Neural cell (in vitro differentiated cells): Measurements from ENCODE around the gene CCDC185. TPM values are rescaled to one million over a fixed set of nuclear protein-coding genes. Genes with fewer than 3 reads are reported as not detected.

Source experiments
- H2AFZ ChIP-seq: fragments of 200-600, 300-800 bp; sonication (generic), shearing (Covaris generic); 2 replicates; pipeline ENCODE4 v1.6.0; 2014; ENCODE audit warnings: low read depth, mild to moderate bottlenecking, antibody characterized with exemption, low read length, moderate library complexity
- H3F3A ChIP-seq: fragments of 200-600 bp; shearing (Covaris generic); 2 replicates; pipeline ENCODE4 v1.6.1; 2016; ENCODE audit warnings: mild to moderate bottlenecking, moderate library complexity, mixed read lengths, antibody characterized with exemption, low read length; ENCODE audit not compliant: insufficient read depth, poor library complexity, severe bottlenecking
- H3K27ac ChIP-seq: fragments of 200-600, 300-800 bp; sonication (generic), shearing (Covaris generic); 2 replicates; pipeline ENCODE4 v1.5.1; 2014; ENCODE audit warnings: mild to moderate bottlenecking, low read length, moderate library complexity
- H3K27me3 ChIP-seq: fragments of 300-800, 200-600 bp; sonication (generic), shearing (Covaris generic); 2 replicates; pipeline ENCODE4 v1.6.0; 2014; ENCODE audit warnings: mild to moderate bottlenecking, low read depth, low read length, moderate library complexity; ENCODE audit not compliant: insufficient read depth
- H3K36me3 ChIP-seq: fragments of 300-800, 200-600 bp; sonication (generic), shearing (Covaris generic); 2 replicates; pipeline ENCODE4 v1.5.1; 2014; ENCODE audit warnings: mild to moderate bottlenecking, antibody characterized with exemption, low read length, moderate library complexity; ENCODE audit not compliant: insufficient read depth
- H3K4me2 ChIP-seq: fragments of 300-800, 200-600 bp; sonication (generic), shearing (Covaris generic); 2 replicates; pipeline ENCODE4 v1.6.0; 2014; ENCODE audit warnings: mild to moderate bottlenecking, low read length
- H3K4me3 ChIP-seq: fragments of 300-800, 200-600 bp; sonication (generic), shearing (Covaris generic); 2 replicates; pipeline ENCODE4 v1.5.1; 2014; ENCODE audit warnings: mild to moderate bottlenecking, low read length, moderate library complexity
- H3K79me2 ChIP-seq: fragments of 200-600 bp; shearing (Covaris generic); replicated peaks from 2 replicates; pipeline ENCODE4 v1.6.0; 2014; ENCODE audit warnings: mild to moderate bottlenecking, low read length, moderate library complexity; ENCODE audit not compliant: insufficient read depth
- H3K9ac ChIP-seq: fragments of 300-800, 200-600 bp; sonication (generic), shearing (Covaris generic); 2 replicates; pipeline ENCODE4 v1.6.1; 2016; ENCODE audit warnings: mild to moderate bottlenecking, low read length, mixed read lengths
- H3K9me2 ChIP-seq: fragments of 200-600 bp; shearing (Covaris generic); 2 replicates; pipeline ENCODE4 v1.6.1; 2016; ENCODE audit warnings: mild to moderate bottlenecking, low read length, mixed read lengths; ENCODE audit not compliant: insufficient read depth
- H3K9me3 ChIP-seq: fragments of 200-600, 300-800 bp; sonication (generic), shearing (Covaris generic); 2 replicates; pipeline ENCODE4 v1.6.1; 2016; ENCODE audit warnings: mild to moderate bottlenecking, mixed run types, low read length, moderate library complexity, mixed read lengths
- H4K20me1 ChIP-seq: fragments of 200-600 bp; shearing (Covaris generic); 2 replicates; pipeline ENCODE4 v1.6.1; 2016; ENCODE audit warnings: mild to moderate bottlenecking, mixed run types; ENCODE audit not compliant: insufficient read depth
- EP300 ChIP-seq: fragments of 450-650 bp; conservative IDR thresholded peaks from 2 replicates; pipeline ENCODE4 v1.6.1; 2014; ENCODE audit warnings: antibody characterized with exemption, mild to moderate bottlenecking, moderate library complexity; ENCODE audit not compliant: poor library complexity, severe bottlenecking
- EZH2 ChIP-seq: fragments of 200-600, 300-800 bp; shearing (Covaris generic), sonication (generic); IDR thresholded peaks from 2 replicates; pipeline ENCODE4 v1.6.1; 2014; ENCODE audit warnings: antibody characterized with exemption, low read length, borderline replicate concordance, mild to moderate bottlenecking; ENCODE audit not compliant: insufficient read depth, poor library complexity, severe bottlenecking
- MXI1 ChIP-seq: fragments of 450-650 bp; conservative IDR thresholded peaks from 2 replicates; pipeline ENCODE4 v1.6.1; 2014; ENCODE audit warnings: antibody characterized with exemption, mild to moderate bottlenecking; ENCODE audit not compliant: poor library complexity, severe bottlenecking
- POLR2AphosphoS5 ChIP-seq: IDR thresholded peaks from 2 replicates; pipeline ENCODE4 v1.6.1; 2012
- RAD21 ChIP-seq: fragments of 450-650 bp; conservative IDR thresholded peaks from 2 replicates; pipeline ENCODE4 v1.6.1; 2014; ENCODE audit warnings: antibody characterized with exemption, mild to moderate bottlenecking, moderate library complexity
- SMC3 ChIP-seq: fragments of 450-650 bp; conservative IDR thresholded peaks from 2 replicates; pipeline ENCODE4 v1.6.1; 2014; ENCODE audit warnings: antibody characterized with exemption, mild to moderate bottlenecking, moderate library complexity; ENCODE audit not compliant: poor library complexity
- TAF1 ChIP-seq: IDR thresholded peaks from 2 replicates; pipeline ENCODE4 v1.6.1; 2012; ENCODE audit warnings: low read depth
- polyA plus RNA-seq: library from polyadenylated mRNA; depleted of rRNA; stranded (reverse); fragments of >200 nt; gene quantifications from 2 replicates; pipeline ENCODE4 v1.2.3, GENCODE V29; 2014
- TF ChIP-seq, protein P1 (sequence below): IDR thresholded peaks from 2 replicates; pipeline ENCODE4 v1.6.1; 2012; ENCODE audit warnings: borderline replicate concordance
- TF ChIP-seq, protein P2 (sequence below): fragments of 450-650 bp; IDR thresholded peaks from 2 replicates; pipeline ENCODE4 v1.5.1; 2014; ENCODE audit warnings: antibody characterized with exemption, mild to moderate bottlenecking, moderate library complexity; ENCODE audit not compliant: poor library complexity, severe bottlenecking

Gene CCDC185
- polyA plus RNA-seq, 1 donor from 2014 or later, result not detected

- Histone ChIP-seq H3K27ac (no peak overlapping the region), H3F3A (no peaks in the 10 kb centered on the region), H3K4me2 (no peak overlapping the region), H2AFZ (no peak overlapping the region), H3K36me3 (no peaks in the 10 kb centered on the region), H3K9me2 (no peaks in the 10 kb centered on the region), H3K9ac (no peak overlapping the region), H3K79me2 (no peaks in the 10 kb centered on the region), H3K4me3 (no peak overlapping the region), H3K27me3 (no peaks in the 10 kb centered on the region), H4K20me1 (no peaks in the 10 kb centered on the region), H3K9me3 (no peaks in the 10 kb centered on the region)
- TF ChIP-seq MXI1, result no peak
- no peak for TF ChIP-seq EZH2
- no peak for TF ChIP-seq TAF1
- no peak for TF ChIP-seq SMC3
- TF ChIP-seq, protein P1, sequence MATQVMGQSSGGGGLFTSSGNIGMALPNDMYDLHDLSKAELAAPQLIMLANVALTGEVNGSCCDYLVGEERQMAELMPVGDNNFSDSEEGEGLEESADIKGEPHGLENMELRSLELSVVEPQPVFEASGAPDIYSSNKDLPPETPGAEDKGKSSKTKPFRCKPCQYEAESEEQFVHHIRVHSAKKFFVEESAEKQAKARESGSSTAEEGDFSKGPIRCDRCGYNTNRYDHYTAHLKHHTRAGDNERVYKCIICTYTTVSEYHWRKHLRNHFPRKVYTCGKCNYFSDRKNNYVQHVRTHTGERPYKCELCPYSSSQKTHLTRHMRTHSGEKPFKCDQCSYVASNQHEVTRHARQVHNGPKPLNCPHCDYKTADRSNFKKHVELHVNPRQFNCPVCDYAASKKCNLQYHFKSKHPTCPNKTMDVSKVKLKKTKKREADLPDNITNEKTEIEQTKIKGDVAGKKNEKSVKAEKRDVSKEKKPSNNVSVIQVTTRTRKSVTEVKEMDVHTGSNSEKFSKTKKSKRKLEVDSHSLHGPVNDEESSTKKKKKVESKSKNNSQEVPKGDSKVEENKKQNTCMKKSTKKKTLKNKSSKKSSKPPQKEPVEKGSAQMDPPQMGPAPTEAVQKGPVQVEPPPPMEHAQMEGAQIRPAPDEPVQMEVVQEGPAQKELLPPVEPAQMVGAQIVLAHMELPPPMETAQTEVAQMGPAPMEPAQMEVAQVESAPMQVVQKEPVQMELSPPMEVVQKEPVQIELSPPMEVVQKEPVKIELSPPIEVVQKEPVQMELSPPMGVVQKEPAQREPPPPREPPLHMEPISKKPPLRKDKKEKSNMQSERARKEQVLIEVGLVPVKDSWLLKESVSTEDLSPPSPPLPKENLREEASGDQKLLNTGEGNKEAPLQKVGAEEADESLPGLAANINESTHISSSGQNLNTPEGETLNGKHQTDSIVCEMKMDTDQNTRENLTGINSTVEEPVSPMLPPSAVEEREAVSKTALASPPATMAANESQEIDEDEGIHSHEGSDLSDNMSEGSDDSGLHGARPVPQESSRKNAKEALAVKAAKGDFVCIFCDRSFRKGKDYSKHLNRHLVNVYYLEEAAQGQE, result no peak
- no peak for TF ChIP-seq EP300
- TF ChIP-seq, protein P2, sequence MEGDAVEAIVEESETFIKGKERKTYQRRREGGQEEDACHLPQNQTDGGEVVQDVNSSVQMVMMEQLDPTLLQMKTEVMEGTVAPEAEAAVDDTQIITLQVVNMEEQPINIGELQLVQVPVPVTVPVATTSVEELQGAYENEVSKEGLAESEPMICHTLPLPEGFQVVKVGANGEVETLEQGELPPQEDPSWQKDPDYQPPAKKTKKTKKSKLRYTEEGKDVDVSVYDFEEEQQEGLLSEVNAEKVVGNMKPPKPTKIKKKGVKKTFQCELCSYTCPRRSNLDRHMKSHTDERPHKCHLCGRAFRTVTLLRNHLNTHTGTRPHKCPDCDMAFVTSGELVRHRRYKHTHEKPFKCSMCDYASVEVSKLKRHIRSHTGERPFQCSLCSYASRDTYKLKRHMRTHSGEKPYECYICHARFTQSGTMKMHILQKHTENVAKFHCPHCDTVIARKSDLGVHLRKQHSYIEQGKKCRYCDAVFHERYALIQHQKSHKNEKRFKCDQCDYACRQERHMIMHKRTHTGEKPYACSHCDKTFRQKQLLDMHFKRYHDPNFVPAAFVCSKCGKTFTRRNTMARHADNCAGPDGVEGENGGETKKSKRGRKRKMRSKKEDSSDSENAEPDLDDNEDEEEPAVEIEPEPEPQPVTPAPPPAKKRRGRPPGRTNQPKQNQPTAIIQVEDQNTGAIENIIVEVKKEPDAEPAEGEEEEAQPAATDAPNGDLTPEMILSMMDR, result no peak
- TF ChIP-seq RAD21, result no peak
- no peak for TF ChIP-seq POLR2AphosphoS5
These were observed 36.6 kb downstream of the CCDC185 start for GRCh38 chr1:223429821-223430220.

GRCh38 chr1:223430236-223430635 lies 37.0 kb downstream of the CCDC185 start:
- Histone ChIP-seq H3K9me2 (no peaks in the 10 kb centered on the region), H3K36me3 (no peaks in the 10 kb centered on the region), H2AFZ (no peak overlapping the region), H3K27ac (no peak overlapping the region), H3K4me3 (no peak overlapping the region), H4K20me1 (no peaks in the 10 kb centered on the region), H3K27me3 (no peaks in the 10 kb centered on the region), H3F3A (no peaks in the 10 kb centered on the region), H3K79me2 (no peaks in the 10 kb centered on the region), H3K9me3 (no peaks in the 10 kb centered on the region), H3K9ac (no peak overlapping the region), H3K4me2 (no peak overlapping the region)
- TF ChIP-seq SMC3, result no peak
- no peak for TF ChIP-seq TAF1
- TF ChIP-seq RAD21, result no peak
- TF ChIP-seq, protein P2, result no peak
- no peak for TF ChIP-seq MXI1
- no peak for TF ChIP-seq EZH2
- no peak for TF ChIP-seq EP300
- TF ChIP-seq POLR2AphosphoS5, result no peak
- TF ChIP-seq, protein P1, result no peak
